Astrocyte of the spinal cord (primary cell): ENCODE measurements around the gene C2CD3.

Experiments
- DNase-seq: peaks from one replicate; pipeline ENCODE4 v3.0.0; 2011; ENCODE audit warnings: low read depth, low spot score
- H3K4me3 ChIP-seq: 2 replicates; pipeline ENCODE4 v1.5.1; 2011; ENCODE audit warnings: low read depth, mild to moderate bottlenecking, low read length, moderate library complexity
- in situ Hi-C: cut with HindIII; loops from 2 replicates; pipeline ENCODE4 v1.10.0; 2017; ENCODE audit warnings: low sequenced_read_pairs
- TF ChIP-seq, protein P1 (sequence below): IDR thresholded peaks from 2 replicates; pipeline ENCODE4 v1.5.1; 2012; ENCODE audit warnings: low read depth, mild to moderate bottlenecking, low read length, inconsistent platforms

C2CD3 gene

DNA sequence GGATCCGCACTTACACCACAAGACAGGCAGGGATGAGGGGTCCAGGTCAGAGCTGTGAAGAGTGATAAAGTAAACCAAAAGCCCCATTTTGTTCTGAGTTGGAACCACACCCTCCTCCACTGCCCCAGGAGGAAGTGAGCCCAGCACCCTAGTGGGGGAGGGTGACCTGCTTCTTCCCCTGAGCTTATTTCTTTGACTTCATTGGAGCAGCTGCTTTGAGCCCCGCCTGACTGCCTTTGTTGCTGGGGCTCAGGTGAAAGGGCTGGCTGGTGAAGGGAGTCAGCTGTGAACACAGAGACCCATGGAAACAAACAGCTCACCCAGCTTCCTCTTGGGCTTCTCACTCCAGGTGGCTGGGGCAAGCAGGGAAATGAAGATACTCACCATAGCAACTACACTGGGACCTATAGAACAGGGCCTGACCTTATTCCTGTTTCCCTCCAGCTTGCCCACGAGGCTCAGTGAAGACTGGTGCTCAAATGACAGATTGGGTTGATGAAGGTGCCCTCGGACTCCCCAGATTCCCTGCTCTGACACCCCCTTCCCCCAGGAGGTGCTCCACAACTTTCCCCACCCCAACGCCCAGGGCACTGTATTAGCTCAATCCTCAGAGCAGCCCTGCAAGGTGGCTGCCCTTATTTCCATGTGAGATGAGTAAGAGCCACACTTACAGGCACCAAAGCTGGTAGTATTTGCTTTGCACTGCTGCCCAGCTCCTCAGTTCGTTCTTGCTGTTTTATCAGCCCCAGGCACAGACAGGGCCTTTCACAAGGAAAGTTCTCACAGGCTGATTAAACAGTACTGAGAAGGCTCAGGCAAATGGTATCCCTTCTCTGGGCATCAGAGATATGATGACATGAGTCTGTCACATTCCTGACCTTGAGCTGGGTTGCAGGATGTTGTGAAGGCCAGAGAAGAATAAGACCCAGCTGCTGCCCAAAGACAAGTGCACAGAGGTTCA is 190.5 kb downstream of the C2CD3 start:
- in situ Hi-C loops: no loop called here
- H3K4me3 ChIP-seq: no peak overlapping the region
- no peak for DNase-seq
- TF ChIP-seq, protein P1, sequence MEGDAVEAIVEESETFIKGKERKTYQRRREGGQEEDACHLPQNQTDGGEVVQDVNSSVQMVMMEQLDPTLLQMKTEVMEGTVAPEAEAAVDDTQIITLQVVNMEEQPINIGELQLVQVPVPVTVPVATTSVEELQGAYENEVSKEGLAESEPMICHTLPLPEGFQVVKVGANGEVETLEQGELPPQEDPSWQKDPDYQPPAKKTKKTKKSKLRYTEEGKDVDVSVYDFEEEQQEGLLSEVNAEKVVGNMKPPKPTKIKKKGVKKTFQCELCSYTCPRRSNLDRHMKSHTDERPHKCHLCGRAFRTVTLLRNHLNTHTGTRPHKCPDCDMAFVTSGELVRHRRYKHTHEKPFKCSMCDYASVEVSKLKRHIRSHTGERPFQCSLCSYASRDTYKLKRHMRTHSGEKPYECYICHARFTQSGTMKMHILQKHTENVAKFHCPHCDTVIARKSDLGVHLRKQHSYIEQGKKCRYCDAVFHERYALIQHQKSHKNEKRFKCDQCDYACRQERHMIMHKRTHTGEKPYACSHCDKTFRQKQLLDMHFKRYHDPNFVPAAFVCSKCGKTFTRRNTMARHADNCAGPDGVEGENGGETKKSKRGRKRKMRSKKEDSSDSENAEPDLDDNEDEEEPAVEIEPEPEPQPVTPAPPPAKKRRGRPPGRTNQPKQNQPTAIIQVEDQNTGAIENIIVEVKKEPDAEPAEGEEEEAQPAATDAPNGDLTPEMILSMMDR: no peak

DNA sequence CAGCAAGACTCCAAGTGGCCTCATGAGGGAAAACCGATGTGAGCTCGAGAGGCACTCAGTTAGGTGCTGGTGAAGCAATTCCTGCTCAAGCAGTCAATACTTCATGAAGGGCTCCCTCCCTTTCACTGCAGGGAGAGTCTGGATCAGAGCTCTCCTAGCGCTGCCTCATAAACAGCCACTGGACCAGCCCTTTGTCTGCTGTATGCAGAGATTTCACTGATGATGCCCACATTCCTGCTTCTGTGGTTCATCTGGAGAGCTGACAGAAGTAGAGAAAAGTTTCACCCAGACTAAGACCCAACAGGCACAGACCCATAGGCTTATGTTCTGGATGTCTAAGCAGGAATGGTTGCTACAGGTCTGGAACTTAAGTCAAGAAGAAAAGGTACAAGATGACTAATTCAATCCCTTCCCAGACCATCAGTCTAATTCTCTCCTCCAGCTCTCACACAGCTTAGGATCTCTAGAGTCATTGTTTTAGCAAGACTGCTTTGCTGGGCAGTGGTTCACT is 192.2 kb downstream of the C2CD3 start:
- in situ Hi-C loops: no loop called here

DNA sequence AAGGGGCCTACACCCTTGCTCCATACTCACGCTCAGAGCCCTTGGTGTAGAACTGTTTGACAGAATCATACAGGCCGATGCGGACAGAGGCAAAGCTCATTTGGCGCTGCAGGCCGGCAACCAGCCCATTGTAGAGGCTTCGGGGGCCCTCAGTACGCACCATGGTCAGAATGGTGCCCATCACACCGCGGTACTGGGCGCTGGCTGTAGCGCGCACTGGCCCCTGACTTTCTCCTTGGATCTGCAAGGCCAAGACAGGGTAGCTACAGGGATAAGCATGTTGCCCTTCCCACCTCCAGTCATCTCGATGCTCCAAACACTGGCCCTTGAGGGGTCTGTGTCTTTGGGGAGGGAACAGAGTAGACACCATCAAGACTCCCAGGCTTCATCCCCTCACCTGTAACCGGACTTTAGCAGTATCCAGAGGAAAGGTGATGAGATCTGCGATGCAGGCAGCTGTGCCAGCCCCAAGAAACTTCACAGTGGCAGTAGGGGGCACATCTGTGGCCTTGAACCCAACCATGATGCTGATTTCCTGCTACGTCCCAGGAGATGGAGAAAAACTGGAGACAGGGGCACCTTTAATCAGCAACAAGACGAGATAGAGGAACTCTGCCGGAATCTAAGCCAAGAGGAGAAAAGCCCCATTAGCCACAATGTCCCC is 192.8 kb downstream of the C2CD3 start:
- TF ChIP-seq, protein P1: no peak
- in situ Hi-C loops: no loop called here
- no peak overlapping the region for H3K4me3 ChIP-seq
- DNase-seq: no peak

More for the DNA sequence above, 192.2 kb downstream of the C2CD3 start:
- DNase-seq: no peak
- TF ChIP-seq, protein P1: no peak
- no peak overlapping the region for H3K4me3 ChIP-seq

DNA sequence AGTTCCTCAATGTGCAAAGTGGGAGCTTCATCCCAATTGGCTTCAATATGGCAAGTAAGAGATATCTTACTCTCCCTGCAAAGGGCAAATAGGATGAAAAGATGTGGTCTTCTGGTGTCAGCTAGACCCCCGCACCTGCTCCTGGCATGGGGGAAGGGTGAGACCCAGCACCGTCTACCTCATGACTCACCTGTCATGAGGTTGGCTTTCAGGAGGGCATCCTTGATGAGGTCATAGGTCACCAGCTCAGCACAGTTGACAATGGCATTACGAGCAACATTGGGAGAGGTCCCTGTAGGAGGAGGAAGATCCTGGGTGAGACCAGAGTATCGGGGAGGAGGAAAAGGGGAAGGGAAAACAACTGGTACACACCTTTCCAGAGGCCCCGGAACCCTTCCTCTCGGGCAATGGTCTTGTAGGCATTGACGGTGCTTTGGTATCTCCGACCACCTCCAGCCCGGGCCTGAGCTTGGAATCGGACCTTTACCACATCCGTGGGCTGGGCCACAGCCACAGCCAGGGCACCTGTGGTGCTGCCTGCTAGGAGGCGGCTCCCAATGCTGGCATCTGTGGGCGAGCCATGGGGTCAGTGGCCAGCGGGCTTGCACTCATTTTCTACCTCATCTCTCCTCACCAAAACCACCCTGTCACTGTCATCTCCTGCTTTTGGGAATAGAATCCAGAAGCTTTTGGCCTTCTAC is 194.2 kb downstream of the C2CD3 start:
- TF ChIP-seq, protein P1: no peak
- H3K4me3 ChIP-seq: no peak overlapping the region
- DNase-seq: no peak
- in situ Hi-C loops: no loop called here

DNA sequence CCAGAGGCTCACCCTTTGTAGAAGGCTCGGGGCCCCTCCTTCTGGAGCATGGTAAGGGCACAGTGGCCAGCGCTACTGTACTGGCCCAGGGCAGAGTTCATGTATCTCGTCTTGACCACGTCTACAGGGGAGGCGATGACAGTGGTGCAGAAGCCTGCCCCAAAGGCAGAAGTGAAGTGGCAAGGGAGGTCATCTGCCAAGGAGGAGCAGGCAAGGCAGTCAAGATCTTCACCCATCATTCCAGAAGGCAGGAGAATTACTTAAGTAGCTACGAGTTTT is 195.4 kb downstream of the C2CD3 start:
- H3K4me3 ChIP-seq: no peak overlapping the region
- TF ChIP-seq, protein P1: no peak
- in situ Hi-C loops: no loop called here
- no peak for DNase-seq

DNA sequence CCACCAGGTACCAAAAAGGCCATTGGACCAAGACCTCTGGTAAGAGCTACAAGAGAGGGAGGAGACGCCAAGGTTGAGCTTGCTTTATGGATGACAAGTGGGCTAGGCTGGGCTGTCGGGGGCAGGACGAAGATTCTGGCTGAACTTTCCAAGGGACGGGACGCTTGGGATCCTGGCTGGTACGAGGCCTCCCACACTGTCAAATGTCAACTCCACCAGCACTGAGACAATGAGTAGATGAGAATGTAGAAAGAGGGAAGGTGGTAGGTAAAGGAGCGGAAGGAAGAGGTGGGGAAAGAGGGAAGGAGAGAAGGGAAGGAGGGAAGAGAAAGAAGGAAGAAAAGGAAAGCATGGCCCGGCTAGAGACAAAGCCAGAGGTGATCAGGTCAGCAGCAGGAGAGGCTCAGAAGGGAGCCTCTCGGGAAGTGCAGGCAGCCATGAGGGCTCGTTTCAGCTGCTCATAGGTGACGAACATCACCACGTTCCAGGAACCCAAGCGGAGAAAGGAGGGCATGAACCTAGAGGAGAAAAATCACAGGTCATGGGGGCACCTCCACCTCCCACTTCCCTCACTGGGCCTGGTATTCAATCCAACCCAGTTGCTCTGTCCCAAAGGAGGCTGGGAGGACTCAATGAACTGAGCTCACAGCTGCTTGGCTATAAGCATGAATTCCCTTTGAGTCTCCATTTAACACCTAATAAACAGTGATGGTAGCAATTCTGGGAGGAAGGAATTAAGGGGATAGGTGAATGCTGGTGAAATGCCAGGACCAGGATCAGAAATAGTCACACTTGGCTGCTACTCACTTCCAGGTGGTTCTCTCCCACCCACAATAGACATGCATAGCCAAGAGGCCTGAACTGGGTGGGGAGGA is 196.0 kb downstream of the C2CD3 start:
- in situ Hi-C loops: no loop called here
- H3K4me3 ChIP-seq: no peak overlapping the region
- TF ChIP-seq, protein P1: no peak
- no peak for DNase-seq
